HG03439 (cell line): Measurements from ENCODE around the gene RTCA.
"Not testable (repeated sequence)": the region's sequence is repeated elsewhere in the genome, so short reads cannot be mapped to it uniquely, and the experiment has no call there.

Experiments
- ATAC-seq: cut with Tn5 transposase; IDR thresholded peaks from one replicate; pipeline ENCODE4 v1.9.1; 2021; ENCODE audit warnings: mild to moderate bottlenecking, moderate library complexity; ENCODE audit not compliant: unreplicated experiment

The RTCA gene

GRCh38 chr1:100265931-100266740 is at the start of gene RTCA:
Gene RTCA (plus strand): TSS chr1:100266216. CDS start chr1:100266376, 160 bp downstream.
- peak; percentile 99 for ATAC-seq

DNA sequence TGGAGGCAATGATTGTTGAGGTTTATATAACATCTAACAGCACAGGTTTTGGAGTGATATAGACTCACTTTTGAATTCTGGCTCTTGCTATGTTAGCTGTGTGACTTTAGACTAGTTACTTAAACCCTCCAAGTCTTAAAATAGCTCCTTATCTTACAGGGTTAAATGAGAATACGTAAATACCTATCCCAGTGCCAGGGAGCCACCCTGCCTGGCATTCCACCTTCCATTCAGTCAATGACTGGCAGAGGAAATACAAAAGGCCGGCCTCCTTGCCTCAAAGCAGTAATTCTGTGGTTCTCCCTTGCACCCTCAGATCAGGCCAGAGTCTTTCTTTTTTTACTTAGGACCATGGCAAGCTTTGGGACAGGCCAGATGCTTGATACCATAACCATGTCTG is 48.2 kb upstream of the RTCA start:
- ATAC-seq: no peak

GRCh38 chr1:100219457-100219856 is 46.6 kb upstream of the RTCA start:
- no peak for ATAC-seq

DNA sequence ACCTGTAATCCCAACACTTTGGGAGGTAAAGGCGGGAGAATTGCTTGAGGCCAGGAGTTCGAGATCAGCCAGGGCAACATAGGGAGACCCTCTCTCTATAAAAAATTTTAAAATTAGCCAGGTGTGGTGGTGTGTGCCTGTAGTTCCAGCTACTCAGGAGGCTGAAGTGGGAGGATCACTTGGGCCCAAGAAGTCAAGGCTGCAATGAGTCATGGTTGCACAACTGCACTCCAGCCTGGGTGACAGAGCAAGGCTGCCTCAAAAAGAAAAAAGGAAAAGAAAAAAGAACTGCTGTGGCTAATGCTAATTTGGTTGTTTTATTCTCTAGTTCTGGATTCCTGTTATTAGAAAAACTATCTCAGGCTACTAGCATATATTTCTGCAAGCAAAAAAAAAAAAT is 46.1 kb upstream of the RTCA start:
- ATAC-seq: no peak

GRCh38 chr1:100222428-100222827 is 43.6 kb upstream of the RTCA start:
- no peak for ATAC-seq

DNA sequence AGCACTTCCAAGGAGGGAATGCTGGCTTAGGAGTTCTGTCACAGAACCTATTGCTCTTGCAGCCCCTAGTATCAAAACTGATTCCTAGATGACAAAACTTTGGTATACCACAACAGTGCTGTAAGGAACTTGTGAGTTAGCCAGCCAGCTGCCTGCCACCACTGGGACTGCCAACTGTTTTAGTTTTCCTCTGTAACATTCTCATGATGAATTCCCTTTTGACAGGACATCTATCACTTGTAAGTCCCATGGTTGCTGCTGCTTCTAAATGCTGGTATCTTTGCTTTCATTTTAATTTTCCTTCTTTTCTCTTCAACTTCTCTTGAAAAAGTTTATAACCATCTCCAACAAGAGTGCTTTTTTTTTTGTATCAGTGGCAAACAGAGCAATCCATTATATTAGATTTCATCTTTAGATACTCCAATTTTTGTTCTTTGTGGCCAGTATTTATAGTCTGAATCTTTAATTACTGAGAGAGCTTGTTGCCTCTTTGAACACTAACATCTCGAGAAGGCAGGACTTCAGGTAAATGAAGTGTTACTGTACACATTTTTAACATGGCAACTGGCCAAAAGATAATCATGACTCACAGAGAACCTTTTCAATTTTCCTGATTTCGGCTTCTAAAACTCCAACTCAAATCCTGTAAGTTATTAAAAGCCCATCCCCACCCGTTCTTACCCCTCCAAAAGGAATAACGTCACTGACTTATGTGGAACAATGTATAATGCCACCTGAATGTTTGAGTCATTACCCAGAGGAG is 36.2 kb upstream of the RTCA start:
- ATAC-seq: no peak

DNA sequence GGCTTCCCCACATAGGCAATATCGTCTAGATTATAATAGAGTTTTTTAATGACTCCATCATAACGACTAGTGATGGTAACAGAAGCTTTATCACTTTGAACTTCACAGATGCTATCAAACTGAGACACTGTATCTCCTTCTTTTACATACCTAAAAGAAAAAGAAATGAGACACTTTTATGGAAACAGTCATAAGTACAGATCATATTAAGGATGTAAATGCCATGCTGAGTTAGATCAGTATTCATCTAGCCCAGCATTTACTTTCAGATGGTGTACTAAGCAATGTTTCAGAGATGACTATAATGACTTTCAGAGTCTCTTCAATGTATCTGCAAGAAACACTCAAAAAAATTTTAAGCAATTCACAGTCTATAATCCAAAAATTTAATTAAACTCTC is 35.3 kb upstream of the RTCA start:
- ATAC-seq: no peak

- ATAC-seq: no peak
Observed at GRCh38 chr1:100231721-100232120, 34.3 kb upstream of the RTCA start.

- ATAC-seq: no peak
Observed at GRCh38 chr1:100232156-100232555, 33.9 kb upstream of the RTCA start.

DNA sequence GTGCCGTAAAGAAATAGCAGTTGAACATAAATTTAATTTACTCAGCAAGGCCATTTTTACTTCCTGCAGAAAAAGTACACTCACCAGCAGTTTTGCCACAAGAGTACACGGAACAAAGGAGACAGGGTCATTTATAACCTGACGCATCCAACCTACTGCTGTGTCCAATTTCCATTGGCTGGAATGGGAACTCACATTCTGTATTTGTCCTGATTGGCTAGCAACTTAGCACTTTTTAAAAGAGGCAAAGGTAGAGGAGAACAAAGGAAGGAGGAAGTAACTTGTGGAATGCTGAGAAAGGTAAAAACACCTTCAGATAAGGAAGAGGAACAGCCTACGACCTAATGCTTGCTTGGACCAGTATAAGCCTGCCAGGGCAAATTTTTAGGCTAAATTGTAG is 32.5 kb upstream of the RTCA start:
- ATAC-seq: not testable (repeated sequence)

- no peak for ATAC-seq
Observed at GRCh38 chr1:100234432-100234831, 31.6 kb upstream of the RTCA start.

DNA sequence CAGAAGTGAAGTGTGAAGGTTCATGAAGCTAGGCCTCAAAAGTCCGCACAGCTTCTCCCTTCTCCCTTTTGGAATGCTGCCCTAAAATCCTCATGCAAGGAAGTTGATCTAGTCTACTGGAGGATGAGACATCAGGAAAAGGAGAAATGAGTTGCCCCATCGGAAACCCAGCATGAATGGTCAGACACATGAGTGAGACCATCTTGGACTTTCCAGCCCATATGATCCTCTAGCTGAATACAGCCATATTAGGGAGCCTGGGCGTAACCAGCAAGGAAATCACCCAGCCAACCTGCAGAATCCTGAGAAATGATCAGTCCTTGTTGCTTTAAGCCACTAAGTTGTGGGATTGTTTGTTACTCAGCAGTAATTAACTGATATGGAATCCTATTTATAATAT is 28.9 kb upstream of the RTCA start:
- no peak for ATAC-seq

- no peak for ATAC-seq
Observed at GRCh38 chr1:100239961-100240360, 26.1 kb upstream of the RTCA start.

DNA sequence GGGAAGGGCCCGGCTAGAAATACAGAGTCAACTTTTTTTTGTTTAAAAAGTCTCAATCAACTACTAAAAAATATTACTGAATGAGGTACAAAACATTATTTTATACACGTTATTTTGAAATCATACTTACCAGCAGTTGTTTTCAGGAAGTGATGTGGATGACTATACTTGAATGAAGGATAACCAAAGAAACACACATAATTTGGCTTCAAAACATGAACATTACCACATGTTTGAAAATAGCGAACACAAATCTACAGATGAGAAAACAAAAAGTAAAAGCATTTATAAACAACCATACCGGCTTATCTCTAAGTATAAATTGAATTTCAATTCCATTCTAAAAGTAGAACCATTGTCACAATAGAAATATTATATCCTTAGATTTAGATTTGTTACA is 25.4 kb upstream of the RTCA start:
- ATAC-seq: no peak

GRCh38 chr1:100246738-100247137 is 19.3 kb upstream of the RTCA start:
- ATAC-seq: no peak

- ATAC-seq: no peak
Observed at GRCh38 chr1:100249155-100249536, 16.9 kb upstream of the RTCA start.

DNA sequence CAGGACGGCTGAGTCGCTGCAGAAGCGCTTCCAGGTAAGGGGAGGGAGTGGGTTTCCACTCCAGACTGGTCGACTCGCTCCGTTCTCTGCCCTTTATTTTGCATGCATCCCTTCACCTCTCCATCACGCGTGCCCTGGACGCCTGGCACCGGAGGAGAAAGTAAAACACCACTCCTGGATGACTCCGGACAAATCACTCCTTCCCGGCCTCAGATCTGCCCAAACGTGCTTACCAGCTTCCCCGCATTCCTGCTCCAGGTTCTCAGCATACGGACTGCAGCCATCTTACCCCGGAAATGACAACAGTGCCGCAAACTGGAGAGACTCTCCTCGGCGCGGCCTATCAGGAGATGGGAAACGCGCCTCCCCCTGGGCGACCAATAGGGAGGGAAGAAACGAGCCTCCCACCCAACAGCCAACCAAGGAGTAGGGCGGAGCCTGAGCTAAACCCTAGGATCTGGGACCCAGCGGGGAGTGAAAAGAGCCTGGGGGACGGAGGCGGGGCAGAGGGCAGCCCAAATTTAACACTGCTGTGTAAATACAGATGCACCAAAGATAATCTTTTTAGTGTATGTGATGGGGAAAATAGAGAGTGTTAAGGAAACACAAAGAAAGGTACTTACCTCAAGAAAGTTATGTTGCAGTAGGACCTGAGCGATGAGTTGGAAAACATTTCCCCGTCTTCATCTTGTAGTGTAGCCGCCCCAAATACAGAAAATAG is 16.3 kb upstream of the RTCA start, which contains the start of gene DBT:
TSS of gene DBT (minus strand) at position 298 of the 721 bp plus-strand sequence. CDS start at position 284, 14 bp downstream.
- ATAC-seq: peak; percentile 100

GRCh38 chr1:100250264-100250663 is 15.8 kb upstream of the RTCA start:
- no peak for ATAC-seq

GRCh38 chr1:100250807-100251206 is 15.2 kb upstream of the RTCA start:
- no peak for ATAC-seq

DNA sequence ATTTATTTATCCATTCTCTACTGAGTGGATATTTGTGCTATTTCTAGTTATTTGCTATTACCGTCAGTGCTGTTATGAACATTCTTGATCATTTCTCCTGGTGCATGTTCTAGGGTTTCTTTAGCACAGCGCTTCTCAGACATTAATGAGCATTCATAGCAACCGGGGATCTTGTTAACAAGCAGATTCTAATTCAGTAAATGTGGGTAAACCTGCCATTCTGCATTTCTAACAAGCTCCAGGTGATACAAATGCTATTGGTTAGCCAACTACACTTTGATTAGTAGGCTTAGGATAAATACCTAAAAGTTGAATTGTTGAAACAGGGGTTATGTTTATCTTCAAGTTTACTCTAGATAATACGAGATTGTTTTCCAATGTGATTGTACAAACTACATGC is 13.1 kb upstream of the RTCA start:
- ATAC-seq: no peak

DNA sequence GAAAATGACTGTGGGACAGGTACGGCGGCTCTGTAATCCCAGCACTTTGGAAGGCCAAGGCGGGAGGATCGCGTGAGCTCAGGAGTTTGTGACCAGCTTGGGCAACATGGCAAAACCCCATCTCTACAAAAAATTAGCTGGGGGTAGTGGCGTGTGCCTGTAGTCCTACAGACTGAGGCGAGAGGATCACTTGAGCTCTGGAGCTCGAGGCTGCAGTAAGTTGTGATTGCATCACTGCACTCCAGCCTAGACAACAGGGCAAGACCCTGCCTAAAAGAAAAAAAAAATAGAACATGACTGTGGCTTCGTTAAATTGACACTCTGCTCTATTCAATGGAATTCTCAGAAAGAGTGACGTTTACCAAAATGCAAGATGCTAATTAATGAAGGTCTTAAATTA is 12.5 kb upstream of the RTCA start:
- ATAC-seq: no peak
